Endothelial cell of umbilical vein (primary cell): Measurements from ENCODE around the gene EFNB3. TPM values are rescaled to one million over a fixed set of nuclear protein-coding genes. Genes with fewer than 3 reads are reported as not detected.

Source experiments
- BruUV-seq: library from RNA; stranded (reverse); fragments of 400-500 nt; replicated peaks from 2 replicates; lab custom pipeline; 2021; lab: Mats Ljungman, UMichigan
- CTCF ChIA-PET: fragments of 300-600, 350-600 bp; sonication (Branson Sonifier 250); formaldehyde crosslinking; loops from one replicate; lab custom pipeline; 2021; ENCODE audit warnings: antibody characterized with exemption, inconsistent platforms; lab: Charles Lee
- POLR2A ChIA-PET: fragments of 300-600, 350-600 bp; sonication (Branson Sonifier 250); formaldehyde crosslinking; loops from one replicate; lab custom pipeline; 2021; ENCODE audit warnings: antibody characterized with exemption, inconsistent platforms; lab: Charles Lee
- DNase-seq: peaks from one replicate; pipeline ENCODE4 v3.0.0-alpha.2; 2011; ENCODE audit warnings: low read depth, low spot score
- FAIRE-seq: peaks from 2 replicates; lab custom pipeline; 2011; peaks lifted over from hg19 to GRCh38; lab: Jason Lieb, UNC
- H2AFZ ChIP-seq: 2 replicates; pipeline ENCODE4 v1.6.0; 2012; ENCODE audit warnings: low read depth, low read length, control low read depth, inconsistent platforms
- H3K27ac ChIP-seq: 2 replicates; pipeline ENCODE4 v1.5.1; 2011; ENCODE audit warnings: low read depth, mild to moderate bottlenecking, control low read depth, low read length, moderate library complexity; ENCODE audit not compliant: insufficient read depth
- H3K27me3 ChIP-seq, 2 experiments: 2 replicates each; pipeline versions ENCODE4 v1.6.0 to v1.6.1; 2011; ENCODE audit warnings: low read length in 2 of 2, mixed read lengths in 1 of 2; ENCODE audit not compliant: control insufficient read depth in 2 of 2, insufficient read depth in 2 of 2
- H3K36me3 ChIP-seq, 2 experiments: 2 replicates in 1 of 2; 3 replicates in 1 of 2; pipeline ENCODE4 v1.5.1; 2011; ENCODE audit warnings: low read length in 2 of 2, mild to moderate bottlenecking in 1 of 2, moderate library complexity in 1 of 2; ENCODE audit not compliant: control insufficient read depth in 2 of 2, insufficient read depth in 2 of 2; ENCODE audit errors: extremely low read depth in 1 of 2
- H3K4me1 ChIP-seq: 3 replicates; pipeline ENCODE4 v1.5.1; 2011; ENCODE audit warnings: mild to moderate bottlenecking, low read length; ENCODE audit not compliant: control insufficient read depth, insufficient read depth; ENCODE audit errors: extremely low read depth
- H3K4me2 ChIP-seq: 2 replicates; pipeline ENCODE4 v1.6.1; 2011; ENCODE audit warnings: low read length, control low read depth, mixed read lengths; ENCODE audit not compliant: insufficient read depth
- H3K4me3 ChIP-seq, 3 experiments: fragments of 200-600 bp in 1 of 3; sonication (generic), shearing (Covaris generic) in 1 of 3; replicated peaks in 1 of 3; 2 replicates each; pipeline ENCODE4 v1.5.1; 2011 to 2016; ENCODE audit warnings: control low read depth in 3 of 3, low read length in 3 of 3, mild to moderate bottlenecking in 2 of 3, inconsistent platforms in 1 of 3, low read depth in 1 of 3, moderate library complexity in 1 of 3; ENCODE audit not compliant: insufficient read depth in 1 of 3
- H3K79me2 ChIP-seq: 2 replicates; pipeline ENCODE4 v1.6.0; 2012; ENCODE audit warnings: low read length, inconsistent platforms; ENCODE audit not compliant: control insufficient read depth, insufficient read depth
- H3K9ac ChIP-seq: replicated peaks from 2 replicates; pipeline ENCODE3; 2011; ENCODE audit warnings: low read length, control low read depth; ENCODE audit not compliant: insufficient read depth; ENCODE audit errors: extremely low read depth
- H3K9me1 ChIP-seq: replicated peaks from 3 replicates; pipeline ENCODE4 v1.6.0; 2011; ENCODE audit warnings: mild to moderate bottlenecking, low read length; ENCODE audit not compliant: control insufficient read depth, insufficient read depth; ENCODE audit errors: extremely low read depth
- H3K9me3 ChIP-seq: replicated peaks from 2 replicates; pipeline ENCODE4 v1.5.1; 2012; ENCODE audit warnings: low read length, inconsistent platforms; ENCODE audit not compliant: control insufficient read depth, insufficient read depth
- H4K20me1 ChIP-seq: replicated peaks from 2 replicates; pipeline ENCODE3; 2011; ENCODE audit warnings: mild to moderate bottlenecking, low read length; ENCODE audit not compliant: control insufficient read depth, insufficient read depth; ENCODE audit errors: extremely low read depth
- EZH2 ChIP-seq: IDR thresholded peaks from 2 replicates; pipeline ENCODE4 v1.6.1; 2012; ENCODE audit warnings: borderline replicate concordance, low read depth, mild to moderate bottlenecking, moderate library complexity, low read length, inconsistent platforms; ENCODE audit not compliant: severe bottlenecking
- FOS ChIP-seq: IDR thresholded peaks from 2 replicates; pipeline ENCODE4 v1.6.1; 2011; ENCODE audit warnings: mild to moderate bottlenecking, low read length, moderate library complexity, borderline replicate concordance; ENCODE audit not compliant: insufficient read depth
- GATA2 ChIP-seq: IDR thresholded peaks from 2 replicates; pipeline ENCODE4 v1.7.0; 2011; ENCODE audit warnings: low read depth, mild to moderate bottlenecking, moderate library complexity, mixed read lengths, low read length; ENCODE audit not compliant: insufficient read length, insufficient read depth
- JUN ChIP-seq: IDR thresholded peaks from 2 replicates; pipeline ENCODE4 v1.6.1; 2011; ENCODE audit warnings: borderline replicate concordance, low read depth; ENCODE audit not compliant: insufficient read length, insufficient read depth
- MYC ChIP-seq: IDR thresholded peaks from one replicate; pipeline ENCODE4 v1.6.1; 2011; ENCODE audit warnings: mild to moderate bottlenecking, low read depth, low read length
- POLR2A ChIP-seq: IDR thresholded peaks from 2 replicates; pipeline ENCODE4 v1.6.1; 2012; ENCODE audit warnings: low read depth, mild to moderate bottlenecking, control low read depth, low read length
- POLR2AphosphoS5 ChIP-seq: IDR thresholded peaks from 2 replicates; pipeline ENCODE4 v1.6.1; 2012; ENCODE audit warnings: low read depth, mild to moderate bottlenecking, control low read depth, low read length, moderate library complexity; ENCODE audit not compliant: insufficient read depth
- dilution Hi-C: fragments of 300-500 bp; cut with MboI; formaldehyde crosslinking; loops from one replicate; pipeline ENCODE4 v1.15.0; 2019; ENCODE audit warnings: low sequenced_read_pairs; ENCODE audit not compliant: extremely low pct_ligation_motif_present
- intact Hi-C: fragments of 100-400 bp; cut with micrococcal nuclease; formaldehyde crosslinking; loops from one replicate; pipeline ENCODE4 v1.10.0; 2022
- polyA plus RNA-seq, 4 experiments: library from polyadenylated mRNA; depleted of rRNA in 3 of 4; stranded (reverse) in 3 of 4; unstranded in 1 of 4; fragments of >200 nt; gene quantifications; 2 replicates each; pipeline versions ENCODE4 v1.2.1 to v1.2.3, GENCODE V29; 2011 to 2012; ENCODE audit warnings: missing spikeins in 1 of 4
- total RNA-seq: library from RNA; stranded (reverse); gene quantifications from 2 replicates; pipeline ENCODE4 v1.2.3, GENCODE V29; 2021
- TF ChIP-seq, protein P1 (sequence below), 2 donors: IDR thresholded peaks; 1 replicate in 1 of 2; 2 replicates in 1 of 2; pipeline ENCODE4 v1.5.1; 2011; ENCODE audit warnings: low read length in 2 of 2, mild to moderate bottlenecking in 2 of 2, moderate library complexity in 2 of 2, control low read depth in 1 of 2, inconsistent platforms in 1 of 2, low read depth in 1 of 2; ENCODE audit not compliant: insufficient read depth in 1 of 2; ENCODE audit errors: extremely low read depth in 1 of 2
- TF ChIP-seq, protein P2 (sequence below): IDR thresholded peaks from 2 replicates; pipeline ENCODE4 v1.6.1; 2011; ENCODE audit not compliant: insufficient read depth, insufficient read length

EFNB3 gene
- total and polyA plus RNA-seq, 2 donors (not counting 3 experiments of a cell fraction or from before 2014, with no cell fraction given): 1.1 to 2.9 TPM

DNA sequence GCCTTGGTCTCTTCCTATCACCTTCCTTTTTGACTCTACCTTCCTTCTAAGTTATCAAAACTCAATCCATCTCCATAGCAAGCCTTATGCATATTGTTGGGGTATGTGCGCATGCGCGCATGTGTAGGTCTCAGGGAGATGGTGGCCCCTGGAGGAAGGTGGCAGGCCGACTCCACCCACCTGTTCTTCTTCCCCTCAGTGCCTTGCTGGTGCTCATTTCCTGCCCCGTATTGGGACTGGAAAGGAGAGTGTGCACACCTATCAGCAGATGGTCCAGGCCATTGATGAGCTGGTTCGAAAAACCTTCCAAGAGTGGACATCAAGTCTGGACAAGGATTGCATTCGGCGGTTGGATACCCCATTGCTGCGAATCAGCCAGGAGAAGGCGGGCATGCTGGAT lies 37.7 kb downstream of the EFNB3 start:
- intact Hi-C loops (loop anchor here (1.0 to 5.0 kb wide), 6 partner anchors 40 to 299 kb away; no protein-coding TSS in a partner anchor), dilution Hi-C loops (no loop called here)
- Histone ChIP-seq H3K9me1 (no peaks in the 10 kb centered on the region), H3K9me3 (no peaks in the 10 kb centered on the region), H3K27ac (no peak overlapping the region), H2AFZ (no peak overlapping the region), H3K4me2 (no peak overlapping the region), H3K79me2 (no peaks in the 10 kb centered on the region), H3K9ac (no peak overlapping the region), H3K36me3 (no peaks in the 10 kb centered on the region), H3K4me3 (no peak overlapping the region), H3K27me3 (peaks cover 4 to 5% of the 10 kb centered on the region in 2 experiments), H4K20me1 (no peaks in the 10 kb centered on the region), H3K4me1 (peaks cover 17% of the 10 kb centered on the region)
- DNase-seq (no peak), FAIRE-seq (no peak)
- BruUV-seq: no TSS peak
- CTCF ChIA-PET: interaction anchor here (0.9 to 9.7 kb wide), 17 partner anchors 8 to 318 kb away, joined by 3 to 236 read pairs (median 7); partner anchors contain the start of genes GUCY2D and KDM6B
- no peak for TF ChIP-seq EZH2
- TF ChIP-seq GATA2: no peak
- no peak for TF ChIP-seq FOS
- TF ChIP-seq POLR2AphosphoS5: no peak
- TF ChIP-seq JUN: no peak
- no peak for TF ChIP-seq POLR2A
- TF ChIP-seq, protein P1, sequence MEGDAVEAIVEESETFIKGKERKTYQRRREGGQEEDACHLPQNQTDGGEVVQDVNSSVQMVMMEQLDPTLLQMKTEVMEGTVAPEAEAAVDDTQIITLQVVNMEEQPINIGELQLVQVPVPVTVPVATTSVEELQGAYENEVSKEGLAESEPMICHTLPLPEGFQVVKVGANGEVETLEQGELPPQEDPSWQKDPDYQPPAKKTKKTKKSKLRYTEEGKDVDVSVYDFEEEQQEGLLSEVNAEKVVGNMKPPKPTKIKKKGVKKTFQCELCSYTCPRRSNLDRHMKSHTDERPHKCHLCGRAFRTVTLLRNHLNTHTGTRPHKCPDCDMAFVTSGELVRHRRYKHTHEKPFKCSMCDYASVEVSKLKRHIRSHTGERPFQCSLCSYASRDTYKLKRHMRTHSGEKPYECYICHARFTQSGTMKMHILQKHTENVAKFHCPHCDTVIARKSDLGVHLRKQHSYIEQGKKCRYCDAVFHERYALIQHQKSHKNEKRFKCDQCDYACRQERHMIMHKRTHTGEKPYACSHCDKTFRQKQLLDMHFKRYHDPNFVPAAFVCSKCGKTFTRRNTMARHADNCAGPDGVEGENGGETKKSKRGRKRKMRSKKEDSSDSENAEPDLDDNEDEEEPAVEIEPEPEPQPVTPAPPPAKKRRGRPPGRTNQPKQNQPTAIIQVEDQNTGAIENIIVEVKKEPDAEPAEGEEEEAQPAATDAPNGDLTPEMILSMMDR (IDR thresholded peaks at IDR 0.05; ENCODE audit: extremely low read depth in 1 of 2, insufficient read depth in 1 of 2, low read depth in 1 of 2, low read length in 2 of 2): no peak
- TF ChIP-seq, protein P2, sequence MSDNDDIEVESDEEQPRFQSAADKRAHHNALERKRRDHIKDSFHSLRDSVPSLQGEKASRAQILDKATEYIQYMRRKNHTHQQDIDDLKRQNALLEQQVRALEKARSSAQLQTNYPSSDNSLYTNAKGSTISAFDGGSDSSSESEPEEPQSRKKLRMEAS: no peak
- no peak for TF ChIP-seq MYC
- POLR2A ChIA-PET: no interaction called here
